SW 1271 (cell line): ENCODE data around the gene FMNL3.
A peak's percentile ranks its signal among the peaks of the same experiment; 100 is the strongest.

Experiments
- DNase-seq, 2 experiments: peaks; one replicate each; lab custom pipeline; 2025; lab: John Stamatoyannopoulos, UW

Gene FMNL3

DNA sequence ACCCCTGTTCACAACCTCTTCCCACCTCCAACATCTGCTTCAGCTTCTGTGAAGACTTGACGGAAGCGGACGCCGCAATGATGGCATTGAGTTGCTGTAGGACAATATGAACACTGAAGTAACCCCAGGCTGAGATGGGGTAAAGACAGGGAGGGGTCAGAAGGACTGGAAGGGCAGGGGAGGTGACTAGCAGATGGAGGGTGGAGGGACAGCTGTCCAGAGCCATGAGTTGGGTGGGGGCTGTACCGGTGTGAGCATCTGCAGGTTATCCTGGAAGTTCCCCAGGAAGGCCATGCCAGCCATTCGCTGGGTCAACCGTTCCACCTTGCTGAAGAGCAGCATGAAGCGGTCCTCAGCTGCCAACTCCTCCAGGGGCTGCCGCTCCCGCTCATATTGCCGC lies 57.8 kb downstream of the FMNL3 start:
- DNase-seq: no peak

- DNase-seq: no peak
These were observed 58.5 kb downstream of the FMNL3 start for GRCh38 chr12:49648712-49649003.

DNA sequence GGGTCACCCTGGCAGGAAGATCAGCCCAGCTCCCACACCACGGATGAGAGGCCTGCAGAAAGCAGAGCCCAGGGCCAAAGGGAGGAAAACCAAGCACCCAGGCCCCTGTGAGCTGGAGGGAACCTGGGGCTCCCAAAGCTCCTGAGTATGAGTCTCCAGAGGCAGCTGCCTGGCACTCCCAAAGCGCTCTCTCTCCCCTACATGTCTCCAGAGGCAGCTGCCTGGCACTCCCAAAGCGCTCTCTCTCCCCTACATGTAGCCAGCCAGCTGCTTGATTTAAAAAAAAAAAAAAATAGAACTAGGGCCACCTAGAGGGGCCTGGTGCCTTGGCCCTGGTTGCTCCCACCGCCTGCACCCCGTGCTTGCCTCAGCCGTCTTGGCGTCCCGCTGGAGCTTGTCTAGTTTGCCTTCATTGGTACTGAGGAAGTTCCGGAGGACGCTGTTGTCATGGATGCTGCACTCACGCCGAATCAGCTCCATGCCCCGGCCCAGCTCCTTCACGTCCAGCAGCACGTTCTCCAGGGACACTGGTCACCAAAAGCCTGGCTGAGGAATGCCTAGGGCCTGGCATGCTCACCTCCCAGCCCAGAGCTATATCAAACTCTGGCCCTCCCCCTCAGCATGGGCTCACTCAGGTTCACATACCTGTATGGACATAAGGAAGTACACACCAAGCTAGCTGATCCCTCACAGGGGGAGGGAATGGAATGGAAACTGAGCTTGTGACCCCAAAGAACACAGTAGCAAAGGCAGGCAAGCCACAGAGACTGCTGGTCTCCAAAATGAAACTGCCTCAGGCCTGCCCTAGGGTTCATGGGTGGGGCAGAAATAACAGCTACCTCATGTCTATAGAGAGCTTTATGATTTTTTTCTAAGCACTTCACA lies 59.1 kb downstream of the FMNL3 start:
- DNase-seq: no peak

GRCh38 chr12:49646871-49647654 lies 60.1 kb downstream of the FMNL3 start:
- no peak for DNase-seq

- no peak for DNase-seq
These were observed 60.8 kb downstream of the FMNL3 start for GRCh38 chr12:49646331-49646830.

- DNase-seq: no peak
These were observed 61.8 kb downstream of the FMNL3 start for GRCh38 chr12:49645146-49646039.

DNA sequence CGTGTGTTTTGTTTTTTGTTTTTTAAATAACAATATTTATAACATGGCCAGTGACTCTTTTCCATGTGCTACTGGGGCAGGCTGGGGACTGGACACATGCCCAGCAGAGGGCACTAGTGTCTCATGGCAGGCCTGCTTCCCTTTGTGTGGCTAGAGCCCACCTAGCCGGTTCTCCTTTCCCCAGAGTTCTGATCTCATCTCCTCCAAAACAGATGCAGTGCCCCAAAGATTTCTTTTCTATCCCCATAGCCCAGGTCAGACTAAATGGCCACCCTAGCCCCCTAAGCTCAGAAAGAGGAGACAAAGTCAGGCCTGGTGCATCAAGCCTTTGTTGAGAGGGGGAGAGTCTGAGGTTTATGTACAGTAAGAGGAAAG lies 62.6 kb downstream of the FMNL3 start:
- peak in 1 of 2 experiments; percentile 46 for DNase-seq

DNA sequence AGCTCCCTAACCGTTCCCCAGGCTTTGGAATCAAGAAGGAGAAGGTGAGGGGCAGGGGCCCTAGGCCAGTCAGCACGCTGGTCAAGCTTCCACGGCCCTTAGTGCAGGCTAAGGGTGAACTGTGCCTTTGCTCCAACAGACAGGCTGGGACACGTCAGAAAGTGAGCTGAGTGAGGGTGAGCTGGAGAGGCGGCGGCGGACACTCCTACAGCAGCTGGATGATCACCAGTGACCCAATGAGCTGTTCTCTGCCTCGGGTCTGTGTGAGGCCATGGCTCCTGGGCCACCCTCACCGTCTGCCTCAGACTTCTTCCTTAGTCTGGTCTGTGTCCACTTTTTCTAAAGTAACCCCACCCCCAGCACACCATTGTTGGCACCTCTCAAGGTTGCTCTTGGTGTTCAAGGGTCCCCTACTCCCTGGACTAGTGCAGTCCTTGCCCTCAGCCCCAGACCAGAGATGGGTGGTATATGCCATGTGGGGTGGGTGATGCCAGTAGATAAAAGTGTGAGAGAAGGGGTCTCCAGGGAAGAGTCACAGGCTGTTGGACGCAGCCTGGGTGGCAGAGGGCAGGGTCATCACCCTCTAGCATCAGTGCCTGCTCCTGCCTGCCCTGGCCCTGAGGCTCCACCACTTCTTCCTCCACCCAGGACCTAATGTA lies 63.1 kb downstream of the FMNL3 start:
- no peak for DNase-seq

- no peak for DNase-seq
These were observed 64.1 kb downstream of the FMNL3 start for GRCh38 chr12:49643135-49643534.

GRCh38 chr12:49642370-49642802 lies 64.8 kb downstream of the FMNL3 start:
- DNase-seq: no peak

DNA sequence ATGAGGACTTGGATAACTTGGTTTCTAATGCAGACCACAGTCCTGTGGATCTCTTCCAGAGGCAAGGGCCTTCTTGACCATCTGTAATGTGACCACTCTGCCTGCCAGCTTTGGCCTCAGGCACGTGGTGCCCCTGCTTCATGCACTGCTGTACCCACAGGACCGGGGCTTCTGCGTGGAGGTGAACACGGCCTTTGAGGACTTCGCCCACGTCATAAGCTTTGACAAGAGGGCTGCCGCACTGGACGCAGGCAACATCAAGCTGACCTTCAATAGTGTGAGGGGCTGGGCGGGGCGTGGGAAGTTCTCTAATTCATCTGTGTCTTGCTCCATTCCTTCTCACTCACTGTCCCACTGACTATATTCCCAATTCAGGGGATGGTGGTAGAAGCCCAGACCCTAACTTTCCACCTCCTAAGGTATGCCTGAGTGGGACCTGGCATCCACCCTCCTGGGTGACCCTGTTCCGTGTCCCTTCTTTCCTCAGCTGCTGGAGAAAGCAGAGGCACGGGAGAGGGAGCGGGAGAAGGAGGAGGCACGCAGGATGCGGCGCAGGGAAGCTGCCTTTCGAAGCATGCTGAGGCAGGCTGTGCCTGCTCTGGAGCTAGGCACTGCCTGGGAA lies 65.3 kb downstream of the FMNL3 start:
- DNase-seq: no peak

- peak in 1 of 2 experiments; percentile 65 for DNase-seq
These were observed 70.0 kb downstream of the FMNL3 start for GRCh38 chr12:49636979-49637755.

DNA sequence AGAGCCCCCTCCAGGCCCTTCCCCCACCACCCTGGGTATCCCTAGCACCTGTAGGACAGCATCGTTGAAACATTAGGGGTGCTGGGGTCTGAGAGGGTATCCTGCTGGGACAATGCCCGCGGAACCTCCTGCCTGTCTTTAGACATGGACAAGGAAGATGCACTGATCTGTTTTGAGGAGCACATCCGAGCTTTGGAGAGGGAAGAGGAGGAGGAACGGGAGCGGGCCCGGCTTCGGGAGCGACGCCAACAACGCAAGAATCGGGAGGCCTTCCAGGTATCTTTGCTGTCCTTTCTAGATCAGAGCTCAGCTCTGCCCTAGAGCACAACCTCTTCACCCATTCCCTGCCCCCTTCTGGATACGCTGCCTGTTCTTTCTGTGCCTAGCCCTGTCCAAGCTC lies 70.6 kb downstream of the FMNL3 start:
- no peak for DNase-seq

- DNase-seq: no peak
These were observed 71.5 kb downstream of the FMNL3 start for GRCh38 chr12:49635656-49636055.

DNA sequence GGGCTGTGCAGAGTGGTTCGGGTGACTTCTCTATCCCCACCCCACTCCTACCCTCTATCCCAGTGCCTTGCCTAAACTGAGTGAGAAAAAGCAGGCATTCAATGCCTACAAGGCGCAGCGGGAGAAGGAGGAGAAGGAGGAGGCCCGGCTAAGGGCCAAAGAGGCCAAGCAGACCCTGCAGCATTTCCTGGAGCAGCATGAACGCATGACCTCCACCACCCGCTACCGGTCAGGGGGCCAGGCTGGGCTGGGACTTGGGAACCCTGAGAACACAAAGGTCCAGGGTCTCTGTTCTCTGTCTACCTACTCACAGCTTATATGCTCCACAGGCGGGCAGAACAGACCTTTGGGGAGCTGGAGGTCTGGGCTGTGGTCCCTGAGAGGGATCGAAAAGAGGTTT lies 72.2 kb downstream of the FMNL3 start:
- DNase-seq: no peak

GRCh38 chr12:49633703-49634345 lies 73.4 kb downstream of the FMNL3 start:
- no peak for DNase-seq

DNA sequence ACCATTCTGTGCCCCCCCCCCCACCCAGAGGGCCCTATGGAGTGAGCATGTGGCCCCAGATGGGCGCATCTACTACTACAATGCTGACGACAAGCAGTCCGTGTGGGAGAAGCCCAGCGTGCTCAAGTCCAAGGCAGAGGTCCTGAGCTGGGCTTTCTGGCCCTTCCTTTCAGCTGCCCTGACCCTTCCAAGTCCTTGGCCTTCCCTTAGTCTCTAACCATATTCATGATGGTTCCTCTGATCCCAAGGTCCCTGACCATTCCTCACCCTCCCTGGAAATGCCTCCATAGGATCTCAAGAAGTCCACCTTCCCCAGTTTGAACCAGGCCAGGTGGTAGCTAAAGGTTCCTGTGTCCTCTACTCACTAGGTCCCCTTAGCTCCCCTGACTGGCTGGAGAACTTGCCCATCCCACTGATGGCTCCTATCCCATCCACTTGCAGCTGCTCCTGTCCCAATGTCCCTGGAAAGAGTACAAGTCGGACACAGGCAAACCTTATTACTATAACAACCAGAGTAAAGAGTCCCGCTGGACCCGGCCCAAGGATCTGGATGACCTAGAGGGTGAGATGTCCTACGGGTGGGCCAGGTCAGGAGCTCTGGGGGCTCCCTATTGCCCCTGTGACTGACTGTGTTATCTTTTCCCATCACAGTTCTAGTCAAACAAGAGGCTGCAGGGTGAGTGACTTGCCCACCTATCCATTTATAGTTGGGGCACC lies 74.1 kb downstream of the FMNL3 start:
- no peak for DNase-seq

DNA sequence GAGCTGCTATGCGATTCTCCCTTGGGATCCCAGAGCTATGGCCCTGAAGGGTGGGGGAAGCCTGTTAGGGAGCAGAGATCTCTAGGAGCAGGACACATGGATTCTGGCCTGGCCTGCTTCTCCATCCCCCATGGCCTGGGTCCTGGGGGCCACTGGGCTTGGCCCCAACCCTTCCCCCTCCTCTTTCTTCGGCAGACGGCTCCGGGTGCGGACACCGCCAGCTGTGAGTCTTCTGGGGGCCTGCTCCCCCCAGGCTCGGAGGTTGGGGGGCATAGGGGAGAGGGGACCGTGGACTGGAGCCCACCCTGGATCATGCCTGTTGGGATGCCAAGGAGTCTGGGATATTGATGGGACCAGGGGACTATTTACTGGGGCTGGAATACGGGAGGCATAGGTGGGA lies 74.8 kb downstream of the FMNL3 start:
- DNase-seq: no peak

DNA sequence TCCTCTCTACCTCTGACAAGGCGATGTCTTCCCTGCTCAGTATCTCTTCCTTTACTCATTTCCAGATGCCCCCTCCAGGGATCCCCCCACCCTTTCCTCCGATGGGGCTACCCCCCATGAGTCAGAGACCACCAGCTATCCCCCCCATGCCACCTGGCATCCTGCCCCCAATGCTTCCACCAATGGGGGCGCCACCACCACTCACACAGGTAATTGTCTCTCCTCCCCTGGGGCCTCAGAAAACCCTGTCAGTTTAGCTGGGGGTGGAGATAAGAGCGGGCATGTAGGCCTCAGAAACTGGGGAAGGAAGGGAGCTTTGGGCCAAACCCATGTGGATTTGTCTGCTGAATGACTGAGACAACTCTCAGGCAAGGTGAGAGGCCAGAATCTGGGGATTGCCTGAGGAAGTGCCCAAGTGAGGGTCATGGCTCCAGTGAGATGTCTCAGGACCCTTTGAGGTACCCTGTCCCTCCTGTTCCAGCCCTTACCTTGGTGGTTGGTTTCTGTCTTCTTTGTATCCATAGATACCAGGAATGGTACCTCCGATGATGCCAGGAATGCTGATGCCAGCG lies 75.8 kb downstream of the FMNL3 start:
- no peak for DNase-seq
